RWPE2 (cell line): ENCODE measurements around the gene VANGL1.

Source experiments
- ATAC-seq: fragments of 200-7000 bp; cut with Tn5 transposase; 3 replicates; pipeline ENCODE4 v1.9.1; 2021; ENCODE audit warnings: low read depth
- DNase-seq: peaks from one replicate; pipeline ENCODE4 v3.0.0-alpha.2; 2020; ENCODE audit warnings: low spot score
- H3K27ac ChIP-seq: fragments of 450-650 bp; 2 replicates; pipeline ENCODE4 v1.5.1; 2017; ENCODE audit warnings: mild to moderate bottlenecking; ENCODE audit not compliant: poor library complexity, severe bottlenecking
- H3K27me3 ChIP-seq: fragments of 250-450 bp; sonication (Bioruptor Pico); 2 replicates; pipeline ENCODE4 v1.5.1; 2021; ENCODE audit warnings: mild to moderate bottlenecking, moderate library complexity; ENCODE audit not compliant: insufficient read depth, poor library complexity, severe bottlenecking
- H3K36me3 ChIP-seq: fragments of 250-450 bp; sonication (Bioruptor Pico); 2 replicates; pipeline ENCODE4 v1.5.1; 2020; ENCODE audit warnings: low read depth, mild to moderate bottlenecking, moderate library complexity
- H3K4me1 ChIP-seq: fragments of 250-450 bp; sonication (Bioruptor Pico); 2 replicates; pipeline ENCODE4 v1.5.1; 2021; ENCODE audit warnings: mild to moderate bottlenecking, moderate library complexity; ENCODE audit not compliant: insufficient read depth, poor library complexity, severe bottlenecking
- H3K4me3 ChIP-seq: fragments of 250-450 bp; sonication (Bioruptor Pico); 2 replicates; pipeline ENCODE4 v1.5.1; 2021; ENCODE audit warnings: mild to moderate bottlenecking, moderate library complexity; ENCODE audit not compliant: severe bottlenecking
- H3K9me3 ChIP-seq: fragments of 250-450 bp; sonication (Bioruptor Pico); 2 replicates; pipeline ENCODE4 v1.5.1; 2021; ENCODE audit warnings: mild to moderate bottlenecking, moderate library complexity; ENCODE audit not compliant: severe bottlenecking
- TF ChIP-seq, protein P1 (sequence below): fragments of 450-650 bp; IDR thresholded peaks from one replicate; pipeline ENCODE4 v1.5.1; 2017; ENCODE audit warnings: mild to moderate bottlenecking, moderate library complexity; ENCODE audit not compliant: poor library complexity, severe bottlenecking

The VANGL1 gene

DNA sequence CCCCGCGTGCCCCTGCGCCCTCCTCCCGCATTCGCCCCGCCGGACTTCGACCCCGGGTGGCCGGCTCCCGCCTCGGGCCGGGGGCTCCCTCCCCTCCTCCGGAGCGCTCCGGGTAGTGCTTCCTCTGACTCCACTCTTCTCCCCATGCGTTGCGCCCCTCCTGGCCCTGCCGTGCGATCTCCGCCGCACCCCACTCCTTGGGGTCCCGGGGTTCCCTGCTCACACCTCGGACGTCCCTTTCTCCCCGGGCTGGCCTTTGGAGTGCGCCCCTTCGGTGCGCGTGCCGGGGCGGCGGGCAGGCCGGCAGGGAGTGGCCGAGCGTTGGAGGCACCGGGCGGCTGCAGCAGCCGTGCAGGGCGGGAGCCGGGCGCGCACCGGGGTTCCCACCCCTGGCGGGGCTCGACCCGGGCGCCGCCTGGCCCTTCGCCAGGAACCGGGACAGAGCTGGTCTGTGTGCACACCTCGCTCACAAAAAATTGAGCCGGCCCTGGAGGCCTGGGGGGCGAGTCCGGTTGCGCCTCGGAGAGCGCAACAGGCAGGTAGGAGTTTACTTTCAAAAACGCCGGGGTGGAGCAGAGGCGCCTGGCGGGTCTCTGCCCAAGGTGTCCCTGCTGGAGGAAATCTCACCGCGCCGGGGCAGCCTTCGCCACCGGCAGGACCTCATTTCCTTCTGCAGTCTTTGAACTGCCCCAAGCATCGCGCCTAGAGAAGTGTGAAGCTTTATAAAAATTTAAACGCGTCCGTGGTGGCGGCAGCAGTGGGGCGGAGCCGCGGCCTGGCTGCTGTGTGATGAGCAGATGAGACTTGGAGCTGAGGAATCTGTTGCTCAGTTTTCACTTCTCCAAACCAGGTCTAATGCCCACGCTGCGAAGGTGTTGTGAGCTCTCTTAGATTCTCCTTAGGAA lies 650 bp downstream of the VANGL1 start:
- Histone ChIP-seq H3K27ac (peak overlapping the region; percentile 65), H3K9me3 (no peaks in the 10 kb centered on the region), H3K27me3 (no peaks in the 10 kb centered on the region), H3K4me1 (peaks cover 9% of the 10 kb centered on the region), H3K36me3 (0 out of 2 replicates have a peak, but pooled peaks cover 10% of the 10 kb centered on the region), H3K4me3 (peak overlapping the region; percentile 68)
- TF ChIP-seq, protein P1, sequence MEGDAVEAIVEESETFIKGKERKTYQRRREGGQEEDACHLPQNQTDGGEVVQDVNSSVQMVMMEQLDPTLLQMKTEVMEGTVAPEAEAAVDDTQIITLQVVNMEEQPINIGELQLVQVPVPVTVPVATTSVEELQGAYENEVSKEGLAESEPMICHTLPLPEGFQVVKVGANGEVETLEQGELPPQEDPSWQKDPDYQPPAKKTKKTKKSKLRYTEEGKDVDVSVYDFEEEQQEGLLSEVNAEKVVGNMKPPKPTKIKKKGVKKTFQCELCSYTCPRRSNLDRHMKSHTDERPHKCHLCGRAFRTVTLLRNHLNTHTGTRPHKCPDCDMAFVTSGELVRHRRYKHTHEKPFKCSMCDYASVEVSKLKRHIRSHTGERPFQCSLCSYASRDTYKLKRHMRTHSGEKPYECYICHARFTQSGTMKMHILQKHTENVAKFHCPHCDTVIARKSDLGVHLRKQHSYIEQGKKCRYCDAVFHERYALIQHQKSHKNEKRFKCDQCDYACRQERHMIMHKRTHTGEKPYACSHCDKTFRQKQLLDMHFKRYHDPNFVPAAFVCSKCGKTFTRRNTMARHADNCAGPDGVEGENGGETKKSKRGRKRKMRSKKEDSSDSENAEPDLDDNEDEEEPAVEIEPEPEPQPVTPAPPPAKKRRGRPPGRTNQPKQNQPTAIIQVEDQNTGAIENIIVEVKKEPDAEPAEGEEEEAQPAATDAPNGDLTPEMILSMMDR = peak; percentile 31
- peak; percentile 68 for ATAC-seq
- no peak for DNase-seq

DNA sequence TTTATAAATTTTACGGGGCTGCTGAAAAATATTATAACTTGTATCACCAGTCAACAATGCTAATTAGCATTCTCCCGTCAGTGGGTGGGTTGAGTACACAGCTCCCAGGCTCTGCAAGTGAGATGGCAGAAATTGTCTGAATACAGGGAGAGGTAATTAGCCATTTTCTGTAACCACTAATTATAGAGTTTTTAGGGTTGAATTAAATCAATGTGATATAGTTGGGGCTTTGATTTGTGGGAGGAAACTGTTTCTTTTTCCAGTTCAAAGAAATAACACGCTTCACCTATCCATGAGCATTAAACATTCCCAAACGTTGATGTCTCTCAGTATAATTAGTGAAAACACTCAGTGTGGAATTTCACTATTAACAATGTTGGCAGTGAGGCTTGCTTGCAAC lies 1.5 kb downstream of the VANGL1 start:
- 0 out of 2 replicates have a peak, but pooled peaks cover 10% of the 10 kb centered on the region for H3K36me3 ChIP-seq
- H3K4me1 ChIP-seq = peaks cover 13% of the 10 kb centered on the region
- H3K9me3 ChIP-seq = no peaks in the 10 kb centered on the region
- ATAC-seq (no peak), DNase-seq (no peak)
- H3K27ac ChIP-seq = peak overlapping the region; percentile 65
- TF ChIP-seq, protein P1 = no peak
- H3K4me3 ChIP-seq = peak overlapping the region; percentile 68
- no peaks in the 10 kb centered on the region for H3K27me3 ChIP-seq

DNA sequence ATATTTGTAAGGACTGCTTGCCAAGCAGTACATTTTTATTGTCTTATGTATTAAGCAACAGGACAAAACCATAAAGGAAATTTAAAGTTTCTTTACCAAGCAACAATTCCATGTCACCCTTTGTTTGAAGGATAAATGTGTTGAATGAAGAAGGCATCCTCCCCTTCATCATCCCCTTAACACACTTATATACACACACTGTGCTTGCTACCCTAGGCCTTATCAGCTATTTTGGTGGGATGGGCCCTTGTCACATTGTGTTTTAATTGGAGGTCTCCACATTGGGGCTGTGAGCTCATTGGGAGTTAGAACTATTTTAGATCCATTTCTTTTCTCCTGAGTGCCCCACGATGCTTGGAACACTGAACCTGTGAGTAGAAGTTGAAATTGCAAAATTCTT lies 1.9 kb downstream of the VANGL1 start:
- no peaks in the 10 kb centered on the region for H3K27me3 ChIP-seq
- H3K4me3 ChIP-seq = peak overlapping the region; percentile 68
- no peaks in the 10 kb centered on the region for H3K9me3 ChIP-seq
- no peak for DNase-seq
- H3K27ac ChIP-seq = peak overlapping the region; percentile 65
- ATAC-seq = no peak
- TF ChIP-seq, protein P1 = no peak
- H3K4me1 ChIP-seq = peaks cover 14% of the 10 kb centered on the region
- 0 out of 2 replicates have a peak, but pooled peaks cover 10% of the 10 kb centered on the region for H3K36me3 ChIP-seq

DNA sequence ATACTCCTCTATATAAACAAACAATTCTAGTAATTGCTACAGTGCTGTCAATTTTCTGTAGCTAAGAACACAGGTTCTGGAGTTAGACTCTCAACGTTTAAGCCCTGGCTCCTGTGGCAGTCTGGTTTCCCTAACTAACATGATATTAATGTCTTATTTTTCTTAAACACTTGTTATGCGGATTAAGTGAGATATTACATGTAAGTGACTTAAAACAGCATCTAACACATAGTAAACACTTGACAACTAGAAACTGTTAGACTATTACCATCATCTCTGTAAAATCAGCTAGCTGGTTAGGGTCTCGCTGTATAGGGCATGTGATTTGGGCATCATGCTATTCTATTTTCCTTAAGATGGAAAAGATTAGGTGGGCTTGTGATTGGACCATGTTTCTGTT lies 2.3 kb downstream of the VANGL1 start:
- H3K4me1 ChIP-seq = peaks cover 14% of the 10 kb centered on the region

More for the DNA sequence above, 2.3 kb downstream of the VANGL1 start:
- Histone ChIP-seq H3K27me3 (no peaks in the 10 kb centered on the region), H3K9me3 (no peaks in the 10 kb centered on the region), H3K27ac (no peak overlapping the region), H3K4me3 (no peak overlapping the region), H3K36me3 (0 out of 2 replicates have a peak, but pooled peaks cover 10% of the 10 kb centered on the region)
- TF ChIP-seq, protein P1 = no peak
- DNase-seq (no peak), ATAC-seq (no peak)
